Effector CD8-positive, alpha-beta T cell (primary cell): Measurements from ENCODE around the gene SMIM1.

Experiments
- DNase-seq: peaks from one replicate; lab custom pipeline; 2025; lab: John Stamatoyannopoulos, UW

Gene SMIM1

DNA sequence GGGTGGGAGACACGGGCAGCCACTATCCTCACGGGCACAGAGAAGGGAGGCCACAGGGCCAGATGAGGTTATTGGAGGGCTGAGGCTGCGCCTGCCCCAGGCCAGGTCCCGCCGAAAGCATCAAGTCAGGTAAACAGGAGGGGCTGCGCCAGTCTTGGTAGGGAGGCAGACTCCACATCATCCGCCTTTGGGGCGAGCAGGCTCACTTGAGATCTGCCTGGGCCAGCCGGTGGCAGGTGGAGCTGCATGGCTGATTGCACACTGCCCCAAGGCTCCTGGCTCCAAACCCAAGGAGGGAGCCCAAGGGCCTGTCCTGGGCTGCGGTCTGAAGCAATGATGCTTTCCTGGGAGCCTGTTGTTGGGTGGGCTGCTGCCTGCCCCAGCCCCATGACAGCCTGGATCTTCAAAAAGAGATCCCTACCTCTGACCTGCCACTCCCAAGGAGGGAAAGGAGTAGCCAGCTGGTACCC is 4.6 kb downstream of the SMIM1 start:
- no peak for DNase-seq

DNA sequence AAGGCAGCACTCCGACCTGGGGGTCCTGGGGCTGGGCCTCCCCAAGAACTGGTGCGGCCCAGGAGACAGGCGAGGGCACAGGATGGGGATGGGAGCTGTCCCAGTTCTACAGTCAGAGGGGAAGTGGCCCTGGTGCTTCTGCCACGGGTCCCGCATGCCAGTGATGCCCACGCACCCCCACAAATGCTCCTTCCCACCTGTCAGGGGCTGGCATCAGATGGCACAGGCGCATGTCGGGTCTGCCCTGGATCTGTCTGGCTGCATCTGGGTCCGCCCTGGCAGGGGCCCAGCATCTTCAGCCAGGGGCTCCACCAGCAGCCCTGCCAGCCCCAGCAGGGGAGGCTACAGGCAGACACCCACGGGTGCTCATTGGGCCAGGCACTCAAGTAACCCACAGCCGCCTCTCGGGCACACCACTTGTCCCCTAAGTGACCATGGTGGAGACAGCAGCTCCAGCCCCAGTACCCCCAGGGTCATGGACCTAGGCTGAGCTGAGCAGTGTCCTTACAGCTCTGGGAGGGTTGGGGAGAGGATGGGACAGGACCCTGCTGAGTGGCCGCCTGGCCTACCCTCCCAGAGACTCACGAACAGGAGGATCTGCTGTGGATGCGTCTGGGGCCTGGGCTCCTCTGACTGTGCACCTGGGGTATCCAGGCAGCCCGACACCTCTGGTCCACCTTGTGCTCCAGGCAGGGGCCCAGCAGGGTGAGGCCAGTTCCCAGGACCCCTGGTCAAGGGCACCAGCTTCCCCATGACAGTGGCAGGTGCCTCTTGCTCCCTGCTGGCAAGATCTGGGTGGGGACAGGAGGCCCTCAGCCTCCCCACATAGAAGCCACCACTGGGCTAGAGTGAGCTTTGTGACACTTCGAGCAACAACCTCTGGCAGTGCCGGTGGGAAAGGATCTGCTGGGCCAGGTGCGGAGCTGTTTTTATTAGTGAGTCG is 5.4 kb downstream of the SMIM1 start:
- DNase-seq = no peak

DNA sequence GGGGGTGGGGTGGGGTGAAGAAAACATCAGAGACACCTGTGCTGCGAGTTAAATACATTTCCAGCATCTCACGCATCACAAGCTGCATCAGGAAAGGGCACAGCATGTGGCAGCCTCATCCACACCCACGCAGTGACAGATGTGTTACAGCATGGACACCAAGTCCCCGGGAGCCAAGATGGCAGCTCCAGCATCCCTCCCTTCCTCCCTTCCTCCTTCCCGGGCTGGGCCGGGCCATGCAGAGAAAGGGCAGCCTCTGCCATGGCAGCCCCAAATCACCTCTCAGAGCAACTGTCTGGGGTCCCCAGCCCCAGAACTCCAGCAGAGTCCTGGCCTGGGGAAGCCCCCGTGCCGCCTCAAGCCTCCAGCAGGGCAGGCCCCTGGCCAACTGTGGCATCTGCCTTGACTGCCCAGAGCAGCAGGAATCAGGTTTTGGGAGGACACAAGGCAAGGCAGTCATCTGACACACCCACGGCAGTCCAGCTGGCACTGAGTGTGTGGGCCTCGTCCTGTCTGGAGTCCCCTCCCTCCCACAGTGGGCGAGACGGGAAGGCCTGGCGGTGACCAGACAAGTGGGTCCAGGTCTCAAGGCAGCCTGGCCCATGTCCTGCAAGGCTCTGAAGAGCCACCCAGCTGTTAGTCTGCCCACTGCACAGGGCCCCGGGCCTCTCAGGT is 6.2 kb downstream of the SMIM1 start:
- no peak for DNase-seq

DNA sequence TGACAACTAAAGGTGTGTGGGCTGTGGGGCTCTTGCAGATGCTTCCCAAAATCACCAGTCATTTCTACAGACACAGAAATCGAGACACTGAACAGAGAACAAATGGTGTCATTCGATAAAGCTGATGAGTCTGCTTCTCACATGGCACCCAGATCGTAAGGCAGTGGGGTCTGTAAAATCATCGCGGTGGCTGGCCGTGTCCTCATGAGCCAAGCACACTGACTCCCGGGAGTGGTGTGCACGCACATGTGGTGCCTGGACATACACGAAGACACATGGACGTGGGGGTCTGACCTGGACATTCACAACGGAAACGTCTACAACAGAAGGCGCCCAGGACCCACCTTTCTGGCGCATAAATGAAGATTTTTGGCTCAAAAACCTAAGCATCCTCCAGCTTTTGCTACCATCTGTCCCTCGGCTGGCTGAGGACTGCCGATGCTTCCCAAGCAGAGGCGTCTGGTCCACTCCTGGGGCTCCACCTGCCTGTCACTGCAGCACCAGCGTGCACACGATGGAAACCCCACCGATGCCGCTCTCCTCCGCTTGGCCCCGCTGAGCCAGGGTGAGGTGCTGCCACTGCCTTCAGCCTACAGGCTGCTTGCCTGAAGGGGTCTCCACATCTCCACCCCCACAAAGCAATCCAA is 6.8 kb downstream of the SMIM1 start:
- no peak for DNase-seq

DNA sequence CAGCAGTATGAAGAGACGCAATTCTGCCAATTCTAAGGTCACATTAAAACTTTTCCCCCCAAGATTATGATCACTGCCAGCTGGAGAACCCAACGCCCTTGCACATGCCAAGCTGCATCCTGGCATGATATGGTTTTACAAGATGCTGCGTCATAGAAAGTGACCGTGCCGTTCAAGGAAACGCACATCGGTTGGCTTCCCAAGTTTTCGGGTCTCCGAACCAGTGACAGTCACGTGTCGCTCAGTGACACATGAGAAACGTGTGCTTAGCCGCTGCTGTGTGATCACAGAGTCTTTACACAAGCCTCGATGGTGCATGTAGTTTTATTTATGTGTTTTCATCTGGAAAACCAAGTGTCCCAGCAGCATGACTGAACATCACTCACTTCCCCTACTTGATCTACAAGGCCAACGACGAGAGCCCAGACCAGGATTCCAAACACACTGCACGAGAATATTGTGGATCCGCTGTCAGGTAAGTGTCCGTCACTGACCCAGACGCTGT is 7.4 kb downstream of the SMIM1 start:
- DNase-seq = no peak

DNA sequence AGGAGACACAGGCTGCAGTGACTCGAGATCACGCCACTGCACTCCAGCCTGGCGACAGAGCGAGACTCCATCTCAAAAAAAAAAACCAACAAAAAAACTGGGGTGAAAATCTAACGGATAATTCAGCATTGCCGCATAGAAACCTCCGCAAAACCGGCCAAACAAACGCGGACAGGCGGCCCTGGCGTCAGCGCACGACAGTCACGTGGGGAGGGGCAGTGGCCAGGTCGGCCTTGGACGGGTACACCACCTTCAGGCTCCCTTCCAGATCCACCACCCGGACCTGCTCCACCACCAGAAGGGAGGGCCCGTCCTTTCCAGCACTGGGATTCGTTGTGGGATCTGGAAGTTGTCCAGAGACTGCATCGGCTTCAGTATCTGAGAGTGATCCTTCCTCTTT is 8.4 kb downstream of the SMIM1 start:
- DNase-seq = no peak

DNA sequence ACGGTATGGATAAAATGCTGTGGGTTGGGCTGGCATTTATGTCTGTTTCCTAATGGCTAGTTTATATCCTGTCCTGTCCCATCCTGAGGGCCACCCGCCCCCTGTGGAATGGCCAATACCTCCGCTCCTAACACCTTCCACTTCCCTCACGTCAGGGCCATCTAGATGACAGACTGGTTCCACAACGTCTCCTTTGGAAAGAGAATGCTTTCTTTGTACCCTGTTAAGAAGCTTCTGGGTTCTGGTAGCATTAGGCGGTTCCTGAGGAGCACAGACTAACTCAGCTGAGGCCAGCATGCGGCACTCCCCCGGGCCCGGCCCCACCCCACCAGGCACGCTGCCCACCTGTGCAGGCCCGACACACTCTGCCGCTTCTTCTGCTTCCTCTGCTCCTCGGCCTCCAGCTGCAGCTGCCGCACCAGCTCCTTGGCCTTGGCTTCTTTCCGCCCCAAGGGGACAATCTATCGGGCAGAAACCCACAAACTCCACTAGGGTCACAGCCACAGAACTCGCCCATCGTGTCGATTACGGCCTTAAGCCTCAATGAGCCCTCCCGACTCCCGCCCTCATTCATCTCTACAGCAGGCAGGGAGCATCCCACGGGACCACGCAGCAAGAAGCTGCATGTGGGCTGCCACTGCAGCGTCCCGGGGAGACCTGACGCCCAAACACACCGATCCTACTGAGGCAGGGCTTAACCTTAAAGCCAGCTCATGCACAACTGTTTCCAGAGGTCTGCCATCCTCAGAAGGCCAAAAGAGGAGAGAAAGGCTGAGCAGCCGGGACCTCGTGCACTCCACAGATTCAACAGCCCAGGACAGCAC is 11.3 kb downstream of the SMIM1 start:
- DNase-seq = no peak

DNA sequence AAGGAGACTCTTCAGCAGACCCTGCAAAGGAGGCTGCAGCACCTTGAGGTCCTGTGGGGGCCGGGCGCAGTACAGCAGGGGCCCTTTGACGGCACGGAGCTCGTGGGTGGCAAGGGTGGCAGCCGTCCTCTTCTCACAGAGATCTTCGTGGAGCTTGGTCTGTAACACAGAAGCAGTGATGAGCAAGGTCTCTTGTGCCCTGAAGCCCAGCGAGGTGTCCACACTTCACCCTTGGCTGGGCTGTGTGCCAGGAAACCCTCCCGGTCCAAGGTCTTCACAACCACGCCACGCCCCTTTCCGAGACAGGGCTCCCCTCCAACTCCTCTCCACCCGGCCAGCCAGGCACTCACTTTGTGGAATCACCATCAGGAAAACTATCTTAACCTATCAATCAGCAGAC is 12.5 kb downstream of the SMIM1 start:
- no peak for DNase-seq

DNA sequence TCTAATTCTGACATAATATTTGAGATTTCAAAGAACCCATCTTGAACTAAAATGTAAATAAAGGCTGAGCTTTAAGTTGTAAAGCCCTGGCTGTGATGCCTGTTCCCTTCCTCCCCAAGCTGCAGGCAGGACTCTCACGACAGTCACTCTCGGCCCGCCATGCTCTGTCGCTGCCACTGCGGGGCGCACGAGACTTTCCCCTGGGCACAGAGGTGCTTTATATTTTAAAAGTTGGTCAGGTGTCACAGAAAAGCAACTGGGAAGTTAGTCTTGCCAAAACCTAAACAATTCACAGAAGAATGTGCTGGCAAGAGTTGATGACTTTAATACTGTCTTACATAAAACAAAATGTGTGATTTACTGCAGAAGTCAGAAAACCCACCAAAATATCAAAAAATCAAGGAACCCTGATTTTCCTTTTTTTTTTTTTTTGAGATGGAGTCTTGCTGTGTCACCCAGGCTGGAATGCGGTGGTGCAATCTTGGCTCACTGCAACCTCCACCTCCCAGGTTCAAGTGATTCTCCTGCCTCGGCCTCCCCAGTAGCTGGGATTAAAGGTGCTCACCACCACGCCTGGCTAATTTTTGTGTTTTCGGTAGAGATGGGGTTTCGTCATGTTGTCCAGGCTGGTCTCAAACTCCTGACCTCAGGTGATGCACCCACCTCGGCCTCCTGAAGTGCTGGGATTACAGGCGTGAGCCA is 13.1 kb downstream of the SMIM1 start:
- DNase-seq = no peak

DNA sequence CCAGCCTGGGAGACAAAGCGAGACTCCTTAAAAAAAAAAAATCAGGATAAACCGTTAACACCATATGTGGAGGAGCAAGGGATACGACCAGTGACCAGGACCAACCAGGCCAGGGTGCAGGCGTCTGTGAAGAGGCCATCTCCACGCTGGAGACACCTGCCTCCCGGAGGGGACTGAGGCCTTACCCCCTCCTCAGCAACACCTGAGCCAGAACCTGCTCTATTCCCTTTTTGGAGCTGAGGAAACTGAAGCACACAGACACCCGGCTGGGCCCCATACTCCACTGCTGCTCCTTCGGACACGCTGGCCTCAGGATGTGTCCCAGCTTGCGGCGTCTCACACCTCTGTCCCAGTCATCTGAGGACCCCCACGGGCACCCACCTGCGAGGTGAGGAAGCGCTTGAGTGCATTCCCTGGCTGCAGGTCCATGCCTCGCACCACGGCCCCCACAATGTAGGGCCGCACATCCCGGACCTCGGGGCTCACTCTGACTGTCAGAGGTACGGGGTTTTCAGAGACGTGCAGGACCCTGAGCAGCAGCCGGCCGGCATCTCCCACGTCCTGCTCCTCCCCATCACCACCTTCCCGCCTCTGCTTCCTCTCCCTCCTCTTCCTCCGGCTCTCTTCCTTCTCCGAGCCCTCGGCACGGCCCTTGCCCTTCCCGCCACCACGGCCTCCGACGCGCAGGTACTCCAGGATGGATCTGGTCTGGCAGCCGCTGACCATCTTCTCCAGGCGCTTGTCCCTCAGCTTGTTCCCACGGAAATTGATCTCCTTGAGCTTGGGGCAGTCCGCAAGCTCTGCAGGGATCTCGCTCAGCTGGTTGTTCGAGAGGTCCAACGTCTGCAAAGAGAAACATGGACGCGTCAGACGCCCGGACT is 14.2 kb downstream of the SMIM1 start:
- DNase-seq = no peak

DNA sequence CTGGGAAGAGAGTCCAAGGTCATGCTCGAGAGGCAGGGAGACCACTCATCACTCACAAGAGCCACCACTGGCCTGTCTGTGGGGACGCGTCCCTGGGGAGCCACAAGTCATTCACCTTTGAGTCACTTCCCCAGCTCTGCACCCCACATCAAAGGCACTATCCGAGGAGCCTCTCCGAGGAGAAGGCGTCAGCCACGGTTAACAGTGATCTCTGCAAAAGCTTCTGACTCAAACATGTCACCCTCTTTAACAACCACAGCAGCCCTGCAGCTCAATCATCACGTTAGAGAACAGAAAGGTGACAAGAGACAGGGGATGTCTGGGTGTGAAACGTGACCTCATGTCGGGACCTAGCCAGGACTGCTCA is 14.8 kb downstream of the SMIM1 start:
- DNase-seq = no peak

DNA sequence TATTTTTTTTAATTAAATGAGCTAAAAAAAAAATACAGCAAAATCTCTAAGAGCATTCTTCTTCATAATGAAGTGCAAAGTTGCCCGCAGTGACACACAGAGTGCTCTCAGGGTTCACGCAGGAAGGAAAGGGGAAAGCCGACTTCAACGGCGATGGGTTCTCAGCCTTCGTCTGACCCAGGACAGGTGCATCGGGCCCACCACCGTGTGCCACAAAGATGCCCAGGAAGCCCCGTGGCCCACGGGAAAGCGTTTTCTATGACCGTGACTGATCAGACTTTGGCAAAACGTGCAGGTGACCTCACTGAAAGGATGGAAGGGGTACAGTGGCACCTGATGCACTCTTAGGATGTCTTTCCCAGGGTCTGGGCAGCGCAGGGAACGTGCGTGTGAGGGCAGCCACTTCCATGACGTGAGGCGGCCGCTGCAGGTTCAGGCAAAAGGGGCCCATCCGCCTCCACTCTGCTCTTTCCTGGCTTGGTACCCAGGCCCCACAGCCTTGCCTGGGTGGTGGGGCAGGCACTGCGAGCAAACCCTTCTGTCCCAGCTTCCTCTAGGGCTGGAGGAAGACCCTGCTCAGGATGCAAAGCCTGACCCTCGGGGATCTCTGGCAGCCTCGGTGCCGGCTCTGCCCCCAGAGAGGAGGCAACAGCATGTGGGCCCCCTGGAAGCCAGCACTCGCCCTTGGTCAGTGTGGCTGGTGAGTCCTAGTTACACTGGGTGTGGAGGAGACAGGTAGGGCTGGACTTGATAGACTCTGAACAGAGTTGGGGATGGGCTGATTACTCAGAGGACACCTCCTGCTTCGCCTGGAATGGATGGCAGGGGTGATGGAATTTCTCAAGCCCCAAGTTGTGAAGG is 15.4 kb downstream of the SMIM1 start:
- no peak for DNase-seq

DNA sequence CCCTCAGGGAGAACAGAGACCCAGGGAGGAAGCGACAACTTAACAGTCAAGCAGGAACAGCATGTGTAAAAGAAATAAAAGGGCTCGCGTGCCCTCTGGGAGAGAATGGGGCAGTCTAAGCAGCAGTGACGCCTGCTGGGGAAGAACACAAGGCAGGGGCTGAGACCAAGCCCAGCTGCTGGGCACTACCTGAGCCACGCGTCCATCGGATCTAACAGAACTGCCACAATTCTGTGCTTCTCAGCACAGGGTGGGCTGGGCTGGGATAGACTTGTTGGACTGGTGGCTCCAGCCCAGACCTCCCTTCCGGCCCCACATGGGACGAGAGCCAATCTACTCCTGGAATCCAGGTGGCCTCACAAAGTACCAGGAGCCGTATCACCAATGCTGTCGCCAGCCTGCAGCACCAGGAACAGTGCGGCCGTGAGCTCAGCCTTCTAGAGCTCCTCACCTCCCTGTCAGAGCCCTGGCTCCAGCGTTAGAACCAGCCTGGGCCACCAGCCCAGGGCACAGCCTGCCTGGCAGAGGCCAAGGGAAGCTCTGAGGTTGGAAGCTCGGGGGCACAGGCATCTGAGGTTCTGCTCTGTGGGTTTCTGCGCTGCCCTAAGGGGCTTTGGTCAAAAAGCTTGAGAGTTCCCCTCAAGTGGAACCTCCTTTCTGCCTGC is 16.3 kb downstream of the SMIM1 start:
- DNase-seq = no peak

DNA sequence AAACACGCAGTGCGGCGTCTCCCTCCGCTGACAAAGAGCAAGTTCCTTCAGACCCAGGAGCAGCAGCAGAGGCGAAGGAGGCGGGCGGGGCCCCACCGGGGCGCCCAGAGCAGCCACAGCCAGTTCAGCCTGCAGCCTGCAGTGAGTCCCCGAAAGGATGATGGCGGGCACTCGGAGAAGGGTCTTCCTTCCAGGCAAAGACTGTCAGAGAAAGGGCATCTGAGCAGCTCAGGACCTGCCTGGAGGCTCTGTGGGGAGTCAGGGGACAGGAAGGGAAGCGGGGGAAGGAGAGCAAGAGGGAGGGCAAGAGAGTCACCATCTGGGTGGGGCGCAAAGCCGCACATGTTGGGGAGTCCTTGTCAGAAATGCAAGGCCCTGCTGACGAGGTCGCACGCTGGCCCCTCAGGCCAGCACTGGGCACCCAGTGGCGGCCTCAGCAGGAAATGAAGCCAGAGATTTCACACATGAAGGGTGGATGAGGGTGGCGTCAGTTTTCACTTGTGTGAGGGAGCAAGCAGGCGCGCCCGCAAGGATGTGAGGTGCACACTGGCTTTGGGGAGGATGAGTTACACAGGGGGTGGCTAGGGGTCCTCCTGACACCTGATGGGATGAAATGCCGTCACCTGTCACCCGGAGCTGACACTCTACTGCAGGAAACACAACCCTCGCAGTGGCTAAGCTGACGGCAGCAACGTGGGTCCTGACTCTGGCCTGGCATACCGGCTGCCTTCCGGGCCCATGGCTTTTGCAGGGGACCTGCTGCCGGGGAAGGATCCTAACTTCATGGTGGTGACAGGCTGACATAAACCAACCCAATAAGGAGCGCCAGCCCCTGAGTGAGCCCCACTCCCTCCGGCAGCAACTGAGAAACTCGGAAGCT is 17.1 kb downstream of the SMIM1 start:
- DNase-seq = no peak

DNA sequence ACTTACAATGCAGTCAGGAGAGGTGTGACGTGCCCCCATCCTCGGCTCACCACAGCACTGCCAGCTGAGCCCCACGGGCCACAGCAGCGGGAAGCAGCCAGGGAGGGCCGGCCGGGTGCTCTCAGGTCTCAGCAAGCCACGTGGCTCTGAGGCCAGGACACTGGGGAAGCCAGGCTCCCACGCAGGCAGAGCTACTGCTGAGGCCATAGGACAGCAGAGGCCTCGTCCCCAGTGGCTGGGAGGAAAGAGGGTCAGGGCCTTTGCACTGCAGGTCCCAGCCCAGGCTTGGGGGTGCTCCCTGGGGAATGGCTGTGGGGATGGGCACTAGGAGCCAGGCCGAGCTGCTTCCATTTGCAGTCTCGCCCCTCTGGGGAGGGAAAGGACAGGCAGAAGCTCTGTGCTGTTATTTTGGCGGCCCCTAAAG is 18.0 kb downstream of the SMIM1 start:
- no peak for DNase-seq

DNA sequence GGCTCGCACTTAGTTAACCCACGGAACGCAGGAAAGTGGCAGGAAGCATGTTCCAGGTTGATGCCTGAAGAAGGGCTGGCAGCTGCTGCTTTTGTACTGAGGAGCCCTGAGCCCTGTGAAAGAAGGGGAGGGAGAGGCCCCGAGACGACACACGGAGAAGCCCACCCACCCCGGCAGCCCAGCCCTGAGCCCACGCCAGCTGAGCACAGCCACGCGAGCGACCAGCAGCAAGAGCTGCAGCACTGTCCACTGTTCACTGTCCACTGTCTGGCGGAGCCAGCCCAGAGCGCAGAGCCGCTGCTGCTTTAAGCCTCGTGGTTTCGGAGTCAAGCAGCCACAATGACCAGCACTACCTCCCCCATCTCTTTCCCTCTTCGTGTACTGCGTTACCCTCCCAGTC is 18.4 kb downstream of the SMIM1 start:
- DNase-seq = no peak

DNA sequence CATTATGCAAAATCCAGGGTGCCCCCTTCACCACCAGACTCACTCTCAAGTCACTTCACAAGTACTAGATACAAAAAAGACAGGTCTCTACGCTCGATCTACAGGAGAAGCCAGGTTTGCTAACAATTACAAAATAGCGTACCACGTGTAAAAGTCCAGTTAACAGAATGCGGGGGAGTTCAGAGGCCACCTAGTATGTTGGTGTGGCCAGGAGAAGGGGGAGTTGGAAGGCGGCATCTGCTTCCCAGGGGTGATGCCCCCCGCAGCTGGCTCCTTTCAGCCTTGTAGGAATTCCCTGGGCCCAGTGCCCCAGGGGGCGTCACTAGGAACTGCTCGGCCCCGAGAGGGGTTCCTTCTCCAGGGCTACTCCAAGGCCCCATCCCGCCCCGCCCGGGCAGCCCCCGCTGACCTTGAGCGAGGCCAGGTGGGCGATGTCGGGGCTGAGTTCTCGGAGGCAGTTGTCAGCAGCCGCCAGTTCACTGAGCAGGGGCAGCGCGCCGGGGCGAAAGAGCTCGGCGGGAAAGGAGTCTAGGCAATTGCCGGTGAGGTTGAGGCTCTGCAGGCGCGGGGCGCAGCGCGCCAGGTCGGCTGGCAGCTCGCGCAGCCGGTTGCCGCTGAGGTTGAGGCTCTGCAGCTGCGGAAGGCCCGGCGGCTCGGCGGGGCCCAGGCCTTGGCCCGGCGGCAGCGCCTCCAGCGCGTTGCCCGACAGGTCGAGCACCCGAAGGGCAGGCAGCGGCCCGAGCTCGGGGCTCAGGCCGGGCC is 23.1 kb downstream of the SMIM1 start:
- no peak for DNase-seq
